ENCODE results near the gene C2orf68. TPM values are rescaled to one million over a fixed set of nuclear protein-coding genes. Genes with fewer than 3 reads are reported as not detected.
A peak's percentile ranks its signal among the peaks of the same experiment; 100 is the strongest.

C2orf68 gene
- total and polyA plus RNA-seq, 2 of the 13 experiments (the other 11 are each of a cell fraction or from before 2014, with no cell fraction given): 47.1 to 77.4 TPM

GRCh38 chr2:85561280-85562212 lies 50.3 kb downstream of the C2orf68 start, which contains the start of gene GGCX (continued):
- TF ChIP-seq ZNF337 (CRISPR knock-in tag; IDR thresholded peaks at IDR 0.05; ENCODE audit: borderline replicate concordance, low read depth): peak; percentile 84; the same call in 1 of the 2 replicates
- TF ChIP-seq ZNF652 (CRISPR knock-in tag; IDR thresholded peaks at IDR 0.05; ENCODE audit: borderline replicate concordance, low read depth): no peak
- TF ChIP-seq RXRB (CRISPR knock-in tag; IDR thresholded peaks at IDR 0.05; ENCODE audit: borderline replicate concordance): peak; percentile 62; the same call in 1 of the 2 replicates
- TF ChIP-seq ZNF713 (CRISPR knock-in tag; IDR thresholded peaks at IDR 0.05): peak; percentile 74
- TF ChIP-seq NFKB2 (CRISPR knock-in tag; IDR thresholded peaks at IDR 0.05; ENCODE audit: borderline replicate concordance): peak; percentile 60; the same call in 1 of the 2 replicates
- TF ChIP-seq CREB1 (IDR thresholded peaks at IDR 0.05): peak; percentile 84
- peak; percentile 96 for TF ChIP-seq CREB1 (CRISPR knock-in tag; IDR thresholded peaks at IDR 0.05)
- TF ChIP-seq, protein P1, sequence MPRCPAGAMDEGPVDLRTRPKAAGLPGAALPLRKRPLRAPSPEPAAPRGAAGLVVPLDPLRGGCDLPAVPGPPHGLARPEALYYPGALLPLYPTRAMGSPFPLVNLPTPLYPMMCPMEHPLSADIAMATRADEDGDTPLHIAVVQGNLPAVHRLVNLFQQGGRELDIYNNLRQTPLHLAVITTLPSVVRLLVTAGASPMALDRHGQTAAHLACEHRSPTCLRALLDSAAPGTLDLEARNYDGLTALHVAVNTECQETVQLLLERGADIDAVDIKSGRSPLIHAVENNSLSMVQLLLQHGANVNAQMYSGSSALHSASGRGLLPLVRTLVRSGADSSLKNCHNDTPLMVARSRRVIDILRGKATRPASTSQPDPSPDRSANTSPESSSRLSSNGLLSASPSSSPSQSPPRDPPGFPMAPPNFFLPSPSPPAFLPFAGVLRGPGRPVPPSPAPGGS (CRISPR knock-in tag; IDR thresholded peaks at IDR 0.05): peak; percentile 94
- no peak for TF ChIP-seq JUND (CRISPR knock-in tag; IDR thresholded peaks at IDR 0.05)
- TF ChIP-seq GABPB1 (CRISPR knock-in tag; IDR thresholded peaks at IDR 0.05): peak; percentile 90
- TF ChIP-seq POLR2AphosphoS5 (IDR thresholded peaks at IDR 0.05; ENCODE audit: low read depth, low read length): peak; percentile 99
- no peak; the same call in none of the 2 replicates for TF ChIP-seq RFX5 (IDR thresholded peaks at IDR 0.05; ENCODE audit: low read depth, low read length)
- TF ChIP-seq, protein P2, sequence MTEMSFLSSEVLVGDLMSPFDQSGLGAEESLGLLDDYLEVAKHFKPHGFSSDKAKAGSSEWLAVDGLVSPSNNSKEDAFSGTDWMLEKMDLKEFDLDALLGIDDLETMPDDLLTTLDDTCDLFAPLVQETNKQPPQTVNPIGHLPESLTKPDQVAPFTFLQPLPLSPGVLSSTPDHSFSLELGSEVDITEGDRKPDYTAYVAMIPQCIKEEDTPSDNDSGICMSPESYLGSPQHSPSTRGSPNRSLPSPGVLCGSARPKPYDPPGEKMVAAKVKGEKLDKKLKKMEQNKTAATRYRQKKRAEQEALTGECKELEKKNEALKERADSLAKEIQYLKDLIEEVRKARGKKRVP (CRISPR knock-in tag; IDR thresholded peaks at IDR 0.05): peak in 1 of 2 experiments; percentile 42; a peak in 1 of 4 replicates
- no peak for TF ChIP-seq SYNCRIP (IDR thresholded peaks at IDR 0.05; ENCODE audit: insufficient read depth, low read depth, low read length)
- 0 out of 2 replicates have a peak, but pooled peaks have one; percentile 81 for TF ChIP-seq PAX8 (CRISPR knock-in tag; IDR thresholded peaks at IDR 0.05; ENCODE audit: borderline replicate concordance)
- no peak; the same call in 1 of the 2 replicates for TF ChIP-seq ZNF431 (CRISPR knock-in tag; IDR thresholded peaks at IDR 0.05; ENCODE audit: borderline replicate concordance, low read depth)
- TF ChIP-seq, protein P3, sequence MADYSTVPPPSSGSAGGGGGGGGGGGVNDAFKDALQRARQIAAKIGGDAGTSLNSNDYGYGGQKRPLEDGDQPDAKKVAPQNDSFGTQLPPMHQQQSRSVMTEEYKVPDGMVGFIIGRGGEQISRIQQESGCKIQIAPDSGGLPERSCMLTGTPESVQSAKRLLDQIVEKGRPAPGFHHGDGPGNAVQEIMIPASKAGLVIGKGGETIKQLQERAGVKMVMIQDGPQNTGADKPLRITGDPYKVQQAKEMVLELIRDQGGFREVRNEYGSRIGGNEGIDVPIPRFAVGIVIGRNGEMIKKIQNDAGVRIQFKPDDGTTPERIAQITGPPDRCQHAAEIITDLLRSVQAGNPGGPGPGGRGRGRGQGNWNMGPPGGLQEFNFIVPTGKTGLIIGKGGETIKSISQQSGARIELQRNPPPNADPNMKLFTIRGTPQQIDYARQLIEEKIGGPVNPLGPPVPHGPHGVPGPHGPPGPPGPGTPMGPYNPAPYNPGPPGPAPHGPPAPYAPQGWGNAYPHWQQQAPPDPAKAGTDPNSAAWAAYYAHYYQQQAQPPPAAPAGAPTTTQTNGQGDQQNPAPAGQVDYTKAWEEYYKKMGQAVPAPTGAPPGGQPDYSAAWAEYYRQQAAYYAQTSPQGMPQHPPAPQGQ (CRISPR knock-in tag; IDR thresholded peaks at IDR 0.05; ENCODE audit: borderline replicate concordance): 0 out of 2 replicates have a peak, but pooled peaks have one; percentile 62
- TF ChIP-seq, protein P4, sequence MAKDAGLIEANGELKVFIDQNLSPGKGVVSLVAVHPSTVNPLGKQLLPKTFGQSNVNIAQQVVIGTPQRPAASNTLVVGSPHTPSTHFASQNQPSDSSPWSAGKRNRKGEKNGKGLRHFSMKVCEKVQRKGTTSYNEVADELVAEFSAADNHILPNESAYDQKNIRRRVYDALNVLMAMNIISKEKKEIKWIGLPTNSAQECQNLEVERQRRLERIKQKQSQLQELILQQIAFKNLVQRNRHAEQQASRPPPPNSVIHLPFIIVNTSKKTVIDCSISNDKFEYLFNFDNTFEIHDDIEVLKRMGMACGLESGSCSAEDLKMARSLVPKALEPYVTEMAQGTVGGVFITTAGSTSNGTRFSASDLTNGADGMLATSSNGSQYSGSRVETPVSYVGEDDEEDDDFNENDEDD (CRISPR knock-in tag; IDR thresholded peaks at IDR 0.05; ENCODE audit: borderline replicate concordance): peak; percentile 82; the same call in 1 of the 2 replicates
- no peak for TF ChIP-seq TCF7 (IDR thresholded peaks at IDR 0.05; ENCODE audit: low read depth)
- TF ChIP-seq KLF16 (CRISPR knock-in tag; IDR thresholded peaks at IDR 0.05): peak in 1 of 2 experiments; percentile 91; a peak in 2 of 4 replicates
- peak; percentile 76 for TF ChIP-seq SP5 (CRISPR knock-in tag; IDR thresholded peaks at IDR 0.05; ENCODE audit: borderline replicate concordance, low read depth)
- peak; percentile 89; the same call in 2 of the 3 replicates for TF ChIP-seq MXI1 (IDR thresholded peaks at IDR 0.05; ENCODE audit: borderline replicate concordance, low read depth, low read length)
